OCI-LY7 (cell line): ENCODE results near the gene ERP29.

ENCODE experiments used
- CTCF ChIP-seq: fragments of 200-600 bp; sonication (generic); conservative IDR thresholded peaks from 2 replicates; pipeline ENCODE4 v1.5.1; 2014; ENCODE audit warnings: mild to moderate bottlenecking, antibody characterized with exemption, low read length, moderate library complexity, mixed read lengths
- EZH2phosphoT487 ChIP-seq: fragments of 200-600 bp; sonication (generic); IDR thresholded peaks from 2 replicates; pipeline ENCODE4 v1.6.1; 2018; ENCODE audit warnings: low read depth, borderline replicate concordance, mild to moderate bottlenecking, mixed run types, antibody characterized with exemption, low read length, moderate library complexity, mixed read lengths

GRCh38 chr12:112046003-112046402 is 32.8 kb downstream of the ERP29 start:
- TF ChIP-seq CTCF (no peak), EZH2phosphoT487 (no peak)
